Articular chondrocyte of knee joint (primary cell): Measurements from ENCODE around the gene POR. TPM values are rescaled to one million over a fixed set of nuclear protein-coding genes. Genes with fewer than 3 reads are reported as not detected.

ENCODE experiments used
- small RNA-seq: library from RNA; depleted of rRNA; stranded (forward); fragments of <200 nt; gene quantifications from one replicate; pipeline ENCODE3, GENCODE V24; 2012
- total RNA-seq: library from RNA; depleted of rRNA; stranded (reverse); fragments of >200 nt; gene quantifications from 2 replicates; pipeline ENCODE4 v1.2.3, GENCODE V29; 2012

POR gene
- total RNA-seq, result 42.0 and 46.5 TPM in 2 replicates

GRCh38 chr7:75914655-75915415 is at the start of gene POR:
Gene POR (plus strand): TSS chr7:75915155. CDS start chr7:75954002, 38,847 bp downstream.

GRCh38 chr7:75878769-75879611 is 36.0 kb upstream of the POR start, which contains the start of gene RHBDD2:
Gene RHBDD2 (plus strand): TSS chr7:75879034. CDS start chr7:75879083, 49 bp downstream.

GRCh38 chr7:75994388-75995051 is 79.6 kb downstream of the POR start, which contains the start of gene TMEM120A:
Gene TMEM120A (minus strand): TSS chr7:75994595. CDS start chr7:75994570, 25 bp downstream.

Small RNA genes lying within 50 kb of the gene (small RNA-seq; reads per million reads assigned to genes)
- gene SNORA14A, result 7.2 reads per million, percentile 92 among the genes with 10 or more reads in this experiment

Other genes starting within 250 kb of the POR start
- gene HIP1, start 176.2 kb upstream of the POR start, total RNA-seq, result 13.7 and 14.4 TPM in 2 replicates
- gene CCL26, start 142.9 kb upstream of the POR start, total RNA-seq, result 0.65 and 1.2 TPM in 2 replicates
- not detected in 2 replicates for gene CCL24, start 101.3 kb upstream of the POR start, total RNA-seq
- gene RHBDD2, start 36.1 kb upstream of the POR start, total RNA-seq, result 23.3 and 23.5 TPM in 2 replicates
- gene TMEM120A, start 79.4 kb downstream of the POR start, total RNA-seq, result 25.8 and 26.0 TPM in 2 replicates
- gene STYXL1, start 132.8 kb downstream of the POR start, total RNA-seq, result 34.3 and 40.6 TPM in 2 replicates
- 34.7 and 42.1 TPM in 2 replicates for gene MDH2, start 133.0 kb downstream of the POR start, total RNA-seq